HepG2 (cell line): Measurements from ENCODE around the gene PEPD. TPM values are rescaled to one million over a fixed set of nuclear protein-coding genes. Genes with fewer than 3 reads are reported as not detected.

ENCODE experiments used
- FOXP1 ChIP-seq, 2 experiments: fragments of 450-650 bp in 1 of 2; IDR thresholded peaks; 2 replicates each; pipeline ENCODE4 v1.6.1; 2017 to 2018; ENCODE audit warnings: antibody characterized with exemption in 1 of 2
- HDAC6 ChIP-seq: fragments of 200-600 bp; sonication (generic); IDR thresholded peaks from 2 replicates; pipeline ENCODE4 v1.7.0; 2017; ENCODE audit warnings: mild to moderate bottlenecking, antibody characterized with exemption, low read length, low read depth
- HIVEP1 ChIP-seq: sonication (generic); formaldehyde crosslinking; IDR thresholded peaks from 2 replicates; pipeline ENCODE4 v1.4.0; 2020; ENCODE audit warnings: mild to moderate bottlenecking, missing genetic modification reagents
- HMG20A ChIP-seq: IDR thresholded peaks from 2 replicates; pipeline ENCODE4 v1.6.1; 2016; ENCODE audit warnings: borderline replicate concordance
- IKZF1 ChIP-seq: fragments of 450-650 bp; IDR thresholded peaks from 2 replicates; pipeline ENCODE4 v1.7.1; 2016
- ISL2 ChIP-seq: sonication (generic); formaldehyde crosslinking; IDR thresholded peaks from 2 replicates; pipeline ENCODE4 v1.5.0; 2020; ENCODE audit warnings: missing genetic modification reagents
- JUN ChIP-seq: sonication (generic); formaldehyde crosslinking; IDR thresholded peaks from 2 replicates; pipeline ENCODE4 v1.4.0; 2020; ENCODE audit warnings: mild to moderate bottlenecking, missing genetic modification reagents
- KDM5B ChIP-seq: sonication (generic); formaldehyde crosslinking; IDR thresholded peaks from 2 replicates; pipeline ENCODE4 v1.4.0; 2020; ENCODE audit warnings: missing genetic modification reagents, mild to moderate bottlenecking, borderline replicate concordance
- NCOA1 ChIP-seq: sonication (generic); formaldehyde crosslinking; IDR thresholded peaks from 2 replicates; pipeline ENCODE4 v1.9.0; 2021; ENCODE audit warnings: missing genetic modification reagents
- POLR2G ChIP-seq: fragments of 200-400 bp; formaldehyde crosslinking; IDR thresholded peaks from 2 replicates; pipeline ENCODE4 v1.6.1; 2018; ENCODE audit warnings: mild to moderate bottlenecking, low read depth, low read length, moderate library complexity
- RXRA ChIP-seq: sonication (generic); formaldehyde crosslinking; IDR thresholded peaks from 2 replicates; pipeline ENCODE4 v1.5.1; 2020; ENCODE audit warnings: missing genetic modification reagents
- SIN3A ChIP-seq: IDR thresholded peaks from 2 replicates; pipeline ENCODE4 v1.6.1; 2011; ENCODE audit warnings: low read depth, mild to moderate bottlenecking, control low read depth, low read length, borderline replicate concordance
- TCF12 ChIP-seq, 2 experiments: fragments of 450-650 bp in 1 of 2; sonication (generic) in 1 of 2; formaldehyde crosslinking in 1 of 2; IDR thresholded peaks; 2 replicates each; pipeline versions ENCODE4 v1.6.1 to v1.8.0; 2017 to 2022; ENCODE audit warnings: antibody characterized with exemption in 1 of 2, mild to moderate bottlenecking in 1 of 2, missing genetic modification reagents in 1 of 2, moderate library complexity in 1 of 2
- ZNF274 ChIP-seq: sonication (generic); formaldehyde crosslinking; IDR thresholded peaks from 2 replicates; pipeline ENCODE4 v1.5.1; 2020; ENCODE audit warnings: mild to moderate bottlenecking, missing genetic modification reagents
- ZNF530 ChIP-seq: sonication (generic); formaldehyde crosslinking; IDR thresholded peaks from 2 replicates; pipeline ENCODE4 v1.5.0; 2020; ENCODE audit warnings: low read depth, mild to moderate bottlenecking, missing genetic modification reagents
- ZNF546 ChIP-seq: sonication (generic); formaldehyde crosslinking; conservative IDR thresholded peaks from 2 replicates; pipeline ENCODE4 v1.8.1; 2023; ENCODE audit warnings: mild to moderate bottlenecking, missing genetic modification reagents
- ZNF781 ChIP-seq: sonication (generic); formaldehyde crosslinking; IDR thresholded peaks from 2 replicates; pipeline ENCODE4 v1.5.1; 2020; ENCODE audit warnings: borderline replicate concordance, mild to moderate bottlenecking, missing genetic modification reagents; ENCODE audit errors: not compliant biosample characterization
- polyA plus RNA-seq, 8 experiments: library from polyadenylated mRNA; depleted of rRNA in 3 of 8; stranded (reverse) in 7 of 8; unstranded in 1 of 8; fragments of >200 nt; fragmentation: Illumina TruSeq in 4 of 8; extraction: Trizol in 4 of 8; gene quantifications; 2 replicates each; pipeline versions ENCODE4 v1.2.1 to v1.2.3, GENCODE V29; 2011 to 2016; ENCODE audit warnings: low read depth in 4 of 8, missing spikeins in 1 of 8, mixed read lengths in 1 of 8; ENCODE audit not compliant: insufficient read depth in 1 of 8
- total RNA-seq, 5 experiments: library from RNA; depleted of rRNA; stranded (reverse); fragments of >200 nt; fragmentation: Illumina TruSeq; extraction: Trizol; gene quantifications; 2 replicates each; pipeline ENCODE4 v1.2.3, GENCODE V29; 2016; ENCODE audit warnings: low read depth in 1 of 5
- TF ChIP-seq, protein P1 (sequence below): sonication (generic); formaldehyde crosslinking; IDR thresholded peaks from 2 replicates; pipeline ENCODE4 v1.4.0; 2020; ENCODE audit warnings: mild to moderate bottlenecking, missing genetic modification reagents
- TF ChIP-seq, protein P2 (sequence below): sonication (generic); formaldehyde crosslinking; IDR thresholded peaks from 2 replicates; pipeline ENCODE4 v1.5.0; 2020; ENCODE audit warnings: missing genetic modification reagents, mild to moderate bottlenecking, borderline replicate concordance
- TF ChIP-seq, protein P3 (sequence below): IDR thresholded peaks from 2 replicates; pipeline ENCODE4 v1.6.1; 2016; ENCODE audit warnings: low read depth, control low read depth

Gene PEPD
- total and polyA plus RNA-seq, 2 of the 13 experiments (the other 11 are each of a cell fraction or from before 2014, with no cell fraction given), result 60.7 to 75.1 TPM

DNA sequence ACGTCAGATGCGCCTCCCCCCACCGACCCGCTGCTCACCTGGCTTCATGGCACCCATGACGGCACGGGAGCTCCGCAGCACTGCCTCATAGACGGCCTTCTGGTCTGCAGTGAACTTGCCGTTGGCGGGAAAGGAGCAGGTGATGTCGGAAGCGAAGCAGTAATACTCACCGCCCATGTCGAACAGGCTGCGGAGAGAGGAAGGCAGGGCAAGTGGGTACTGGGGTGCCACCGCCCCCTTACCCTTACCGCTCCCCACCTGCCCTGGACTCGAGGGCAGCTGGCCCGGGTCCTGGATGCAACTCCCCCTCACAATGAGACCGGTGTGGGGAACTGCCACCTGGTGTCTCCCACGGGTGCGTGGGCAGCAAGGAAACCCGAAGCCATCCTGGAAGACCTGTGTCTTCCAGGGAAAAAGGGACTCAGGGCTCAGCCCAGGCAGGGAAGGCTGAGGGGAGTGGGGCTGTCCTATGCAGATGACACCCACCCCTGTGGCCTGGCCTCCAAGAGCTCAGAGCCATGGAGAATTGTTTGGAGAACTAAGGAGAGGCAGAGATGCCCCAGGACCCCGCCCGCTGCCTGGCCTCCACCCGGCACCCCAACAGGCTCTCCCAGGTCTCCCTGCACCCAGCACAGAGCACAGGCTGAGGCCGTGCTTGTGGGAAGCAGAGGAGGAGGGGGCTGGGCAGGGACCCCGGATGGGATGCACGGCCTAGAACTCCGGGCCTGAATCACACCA lies 119.7 kb downstream of the PEPD start (continued):
- no peak; the same call in 1 of the 2 replicates for TF ChIP-seq KDM5B (CRISPR knock-in tag)
- TF ChIP-seq HMG20A (CRISPR knock-in tag), result no peak
- no peak for TF ChIP-seq ZNF546
- no peak for TF ChIP-seq FOXP1 (IDR thresholded peaks at IDR 0.05)
- TF ChIP-seq FOXP1 (CRISPR knock-in tag; IDR thresholded peaks at IDR 0.05), result no peak
- no peak for TF ChIP-seq NCOA1 (CRISPR knock-in tag)
- no peak for TF ChIP-seq ZNF530 (CRISPR knock-in tag)
- TF ChIP-seq SIN3A, result no peak
- no peak for TF ChIP-seq ZNF274 (CRISPR knock-in tag)
- TF ChIP-seq TCF12 (IDR thresholded peaks at IDR 0.05), result no peak
- TF ChIP-seq TCF12 (CRISPR knock-in tag; IDR thresholded peaks at IDR 0.05), result no peak
- TF ChIP-seq HIVEP1 (CRISPR knock-in tag), result peak; percentile 9; the same call in 1 of the 2 replicates
- TF ChIP-seq, protein P1, sequence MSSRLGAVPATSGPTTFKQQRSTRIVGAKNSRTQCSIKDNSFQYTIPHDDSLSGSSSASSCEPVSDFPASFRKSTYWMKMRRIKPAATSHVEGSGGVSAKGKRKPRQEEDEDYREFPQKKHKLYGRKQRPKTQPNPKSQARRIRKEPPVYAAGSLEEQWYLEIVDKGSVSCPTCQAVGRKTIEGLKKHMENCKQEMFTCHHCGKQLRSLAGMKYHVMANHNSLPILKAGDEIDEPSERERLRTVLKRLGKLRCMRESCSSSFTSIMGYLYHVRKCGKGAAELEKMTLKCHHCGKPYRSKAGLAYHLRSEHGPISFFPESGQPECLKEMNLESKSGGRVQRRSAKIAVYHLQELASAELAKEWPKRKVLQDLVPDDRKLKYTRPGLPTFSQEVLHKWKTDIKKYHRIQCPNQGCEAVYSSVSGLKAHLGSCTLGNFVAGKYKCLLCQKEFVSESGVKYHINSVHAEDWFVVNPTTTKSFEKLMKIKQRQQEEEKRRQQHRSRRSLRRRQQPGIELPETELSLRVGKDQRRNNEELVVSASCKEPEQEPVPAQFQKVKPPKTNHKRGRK (CRISPR knock-in tag), result no peak
- TF ChIP-seq, protein P2, sequence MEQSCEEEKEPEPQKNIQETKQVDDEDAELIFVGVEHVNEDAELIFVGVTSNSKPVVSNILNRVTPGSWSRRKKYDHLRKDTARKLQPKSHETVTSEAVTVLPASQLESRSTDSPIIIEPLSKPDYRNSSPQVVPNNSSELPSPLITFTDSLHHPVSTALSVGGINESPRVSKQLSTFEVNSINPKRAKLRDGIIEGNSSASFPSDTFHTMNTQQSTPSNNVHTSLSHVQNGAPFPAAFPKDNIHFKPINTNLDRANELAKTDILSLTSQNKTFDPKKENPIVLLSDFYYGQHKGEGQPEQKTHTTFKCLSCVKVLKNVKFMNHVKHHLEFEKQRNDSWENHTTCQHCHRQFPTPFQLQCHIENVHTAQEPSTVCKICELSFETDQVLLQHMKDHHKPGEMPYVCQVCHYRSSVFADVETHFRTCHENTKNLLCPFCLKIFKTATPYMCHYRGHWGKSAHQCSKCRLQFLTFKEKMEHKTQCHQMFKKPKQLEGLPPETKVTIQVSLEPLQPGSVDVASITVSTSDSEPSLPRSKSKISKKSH (CRISPR knock-in tag), result no peak
- TF ChIP-seq ISL2 (CRISPR knock-in tag), result no peak
- TF ChIP-seq POLR2G, result no peak
- TF ChIP-seq JUN, result no peak
- TF ChIP-seq IKZF1, result no peak
- TF ChIP-seq RXRA (CRISPR knock-in tag), result no peak
- TF ChIP-seq, protein P3, sequence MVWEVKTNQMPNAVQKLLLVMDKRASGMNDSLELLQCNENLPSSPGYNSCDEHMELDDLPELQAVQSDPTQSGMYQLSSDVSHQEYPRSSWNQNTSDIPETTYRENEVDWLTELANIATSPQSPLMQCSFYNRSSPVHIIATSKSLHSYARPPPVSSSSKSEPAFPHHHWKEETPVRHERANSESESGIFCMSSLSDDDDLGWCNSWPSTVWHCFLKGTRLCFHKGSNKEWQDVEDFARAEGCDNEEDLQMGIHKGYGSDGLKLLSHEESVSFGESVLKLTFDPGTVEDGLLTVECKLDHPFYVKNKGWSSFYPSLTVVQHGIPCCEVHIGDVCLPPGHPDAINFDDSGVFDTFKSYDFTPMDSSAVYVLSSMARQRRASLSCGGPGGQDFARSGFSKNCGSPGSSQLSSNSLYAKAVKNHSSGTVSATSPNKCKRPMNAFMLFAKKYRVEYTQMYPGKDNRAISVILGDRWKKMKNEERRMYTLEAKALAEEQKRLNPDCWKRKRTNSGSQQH, result no peak
- peak; percentile 18 for TF ChIP-seq ZNF781
- no peak for TF ChIP-seq HDAC6
